H1 (cell line): ENCODE measurements around the gene CNOT1. TPM values are rescaled to one million over a fixed set of nuclear protein-coding genes. Genes with fewer than 3 reads are reported as not detected.

Experiments used
- CTCF ChIA-PET: fragments of 300-600 bp; sonication (Branson Sonifier 250); formaldehyde crosslinking; loops from one replicate; lab custom pipeline; 2021; ENCODE audit not compliant: partially characterized antibody; lab: Charles Lee
- POLR2A ChIA-PET: fragments of 300-600 bp; sonication (Branson Sonifier 250); formaldehyde crosslinking; loops from one replicate; lab custom pipeline; 2021; ENCODE audit warnings: inconsistent platforms; ENCODE audit not compliant: partially characterized antibody; lab: Charles Lee
- DNase-seq, 2 experiments: peaks; one replicate each; pipeline versions ENCODE4 v3.0.0 to v3.0.0-alpha.2; 2010 to 2022; ENCODE audit warnings: low spot score in 2 of 2, low read depth in 1 of 2, mixed read lengths in 1 of 2
- FAIRE-seq: peaks from 2 replicates; lab custom pipeline; 2011; peaks lifted over from hg19 to GRCh38; lab: Jason Lieb, UNC
- H2AFZ ChIP-seq: 2 replicates; pipeline ENCODE4 v1.8.1; 2012; ENCODE audit warnings: low read length, inconsistent platforms
- H2AK5ac ChIP-seq: 2 replicates; pipeline ENCODE4 v1.6.1; 2013; ENCODE audit warnings: low read depth, low read length
- H2BK120ac ChIP-seq: replicated peaks from 2 replicates; pipeline ENCODE3; 2013; ENCODE audit warnings: low read depth, low read length, inconsistent platforms
- H2BK12ac ChIP-seq: 2 replicates; pipeline ENCODE4 v1.6.1; 2013; ENCODE audit warnings: low read depth, low read length
- H2BK15ac ChIP-seq: 2 replicates; pipeline ENCODE4 v1.6.1; 2013; ENCODE audit warnings: low read length
- H2BK20ac ChIP-seq: 2 replicates; pipeline ENCODE4 v1.6.1; 2013; ENCODE audit warnings: low read length
- H2BK5ac ChIP-seq: 2 replicates; pipeline ENCODE4 v1.6.1; 2013; ENCODE audit warnings: low read depth, low read length
- H3K14ac ChIP-seq: 2 replicates; pipeline ENCODE4 v1.6.1; 2013; ENCODE audit warnings: inconsistent platforms; ENCODE audit not compliant: insufficient read length
- H3K18ac ChIP-seq: 2 replicates; pipeline ENCODE4 v1.6.1; 2013; ENCODE audit warnings: low read length; ENCODE audit errors: extremely low read depth
- H3K23ac ChIP-seq: 2 replicates; pipeline ENCODE4 v1.6.1; 2013; ENCODE audit warnings: inconsistent platforms; ENCODE audit not compliant: insufficient read length
- H3K23me2 ChIP-seq: 2 replicates; pipeline ENCODE4 v1.6.1; 2013; ENCODE audit warnings: low read depth, low read length
- H3K27ac ChIP-seq: 2 replicates; pipeline ENCODE4 v1.6.1; 2011; ENCODE audit warnings: low read depth, low read length, inconsistent platforms
- H3K27me3 ChIP-seq, 4 experiments: replicated peaks in 1 of 4; 1 replicate in 1 of 4; 2 replicates in 3 of 4; pipeline versions ENCODE4 v1.6.1 to v1.8.1; 2011 to 2013; ENCODE audit warnings: low read length in 3 of 4, mild to moderate bottlenecking in 3 of 4, inconsistent platforms in 2 of 4, mixed read lengths in 2 of 4, moderate library complexity in 1 of 4; ENCODE audit not compliant: control insufficient read depth in 3 of 4, insufficient read depth in 3 of 4; ENCODE audit errors: extremely low read depth in 1 of 4
- H3K36me3 ChIP-seq, 4 experiments: 2 replicates each; pipeline versions ENCODE4 v1.6.1 to v1.8.1; 2011 to 2013; ENCODE audit warnings: mild to moderate bottlenecking in 4 of 4, low read length in 3 of 4, moderate library complexity in 2 of 4, control low read depth in 1 of 4, inconsistent platforms in 1 of 4; ENCODE audit not compliant: insufficient read depth in 4 of 4, control insufficient read depth in 2 of 4
- H3K4ac ChIP-seq: replicated peaks from 2 replicates; pipeline ENCODE3; 2013; ENCODE audit warnings: low read length, low read depth, mixed read lengths, inconsistent platforms; ENCODE audit not compliant: insufficient read length
- H3K4me1 ChIP-seq, 4 experiments: replicated peaks in 1 of 4; 1 replicate in 1 of 4; 2 replicates in 3 of 4; pipeline versions ENCODE4 v1.6.1 to v1.8.1; 2011 to 2013; ENCODE audit warnings: low read length in 3 of 4, inconsistent platforms in 2 of 4, mixed read lengths in 1 of 4; ENCODE audit not compliant: insufficient read depth in 4 of 4, control insufficient read depth in 3 of 4
- H3K4me2 ChIP-seq, 2 experiments: 2 replicates each; pipeline versions ENCODE4 v1.6.1 to v1.8.1; 2011 to 2013; ENCODE audit warnings: low read depth in 2 of 2, low read length in 2 of 2, control low read depth in 1 of 2, inconsistent platforms in 1 of 2, mild to moderate bottlenecking in 1 of 2; ENCODE audit not compliant: insufficient read depth in 1 of 2
- H3K4me3 ChIP-seq, 4 experiments: fragments of 200-600, 300-600 bp in 1 of 4; sonication (generic), shearing (Covaris generic), sonication (Bioruptor Twin) in 1 of 4; 2 replicates each; pipeline versions ENCODE4 v1.5.1 to v1.8.1; 2011 to 2016; ENCODE audit warnings: low read length in 4 of 4, low read depth in 3 of 4, control low read depth in 2 of 4, inconsistent platforms in 2 of 4, mild to moderate bottlenecking in 2 of 4, mixed read lengths in 1 of 4, moderate library complexity in 1 of 4; ENCODE audit not compliant: insufficient read depth in 2 of 4; ENCODE audit errors: extremely low read depth in 1 of 4
- H3K56ac ChIP-seq: replicated peaks from 2 replicates; pipeline ENCODE3; 2013; ENCODE audit warnings: low read depth, mild to moderate bottlenecking, mixed read lengths, low read length, inconsistent platforms; ENCODE audit not compliant: insufficient read length
- H3K79me1 ChIP-seq: 2 replicates; pipeline ENCODE4 v1.6.1; 2013; ENCODE audit warnings: low read depth, low read length, control low read depth
- H3K79me2 ChIP-seq, 2 experiments: 2 replicates each; pipeline versions ENCODE4 v1.6.1 to v1.8.1; 2012 to 2013; ENCODE audit warnings: low read length in 2 of 2, mild to moderate bottlenecking in 2 of 2, inconsistent platforms in 1 of 2; ENCODE audit not compliant: insufficient read depth in 2 of 2, control insufficient read depth in 1 of 2
- H3K9ac ChIP-seq, 4 experiments: replicated peaks in 1 of 4; 1 replicate in 1 of 4; 2 replicates in 3 of 4; pipeline versions ENCODE4 v1.6.1 to v1.8.1; 2011 to 2013; ENCODE audit warnings: low read depth in 3 of 4, low read length in 3 of 4, control low read depth in 2 of 4, mild to moderate bottlenecking in 2 of 4, moderate library complexity in 2 of 4, inconsistent platforms in 1 of 4; ENCODE audit errors: extremely low read depth in 1 of 4
- H3K9me3 ChIP-seq, 2 experiments: 2 replicates each; pipeline versions ENCODE4 v1.6.1 to v1.8.1; 2012 to 2013; ENCODE audit warnings: mild to moderate bottlenecking in 2 of 2, moderate library complexity in 2 of 2, control low read depth in 1 of 2, inconsistent platforms in 1 of 2, low read depth in 1 of 2, low read length in 1 of 2, mixed read lengths in 1 of 2; ENCODE audit not compliant: insufficient read depth in 2 of 2
- H4K20me1 ChIP-seq, 2 experiments: replicated peaks in 1 of 2; 2 replicates each; pipeline versions ENCODE3 to v1.8.1; 2011 to 2013; ENCODE audit warnings: inconsistent platforms in 2 of 2, low read length in 2 of 2, mild to moderate bottlenecking in 1 of 2; ENCODE audit not compliant: insufficient read depth in 2 of 2, control insufficient read depth in 1 of 2
- H4K5ac ChIP-seq: 2 replicates; pipeline ENCODE4 v1.6.1; 2013; ENCODE audit warnings: low read length, low read depth, mixed read lengths, inconsistent platforms; ENCODE audit not compliant: insufficient read length
- H4K8ac ChIP-seq: 2 replicates; pipeline ENCODE4 v1.8.0; 2013; ENCODE audit warnings: mild to moderate bottlenecking, moderate library complexity, low read length, inconsistent platforms; ENCODE audit not compliant: insufficient read depth; ENCODE audit errors: extremely low read depth
- H4K91ac ChIP-seq: replicated peaks from 2 replicates; pipeline ENCODE3; 2013; ENCODE audit warnings: low read length, mixed read lengths, inconsistent platforms; ENCODE audit not compliant: insufficient read length
- BRCA1 ChIP-seq: IDR thresholded peaks from 2 replicates; pipeline ENCODE4 v1.6.1; 2012; ENCODE audit warnings: low read depth, low read length, improper control_type of control experiment
- CBX8 ChIP-seq: fragments of 300-800, 300-1000 bp; sonication (generic); IDR thresholded peaks from 2 replicates; pipeline ENCODE4 v1.7.1; 2016; ENCODE audit warnings: low read depth, low read length, borderline replicate concordance
- CEBPB ChIP-seq: IDR thresholded peaks from 2 replicates; pipeline ENCODE4 v1.6.1; 2012; ENCODE audit warnings: low read depth, low read length
- CTBP2 ChIP-seq: IDR thresholded peaks from 2 replicates; pipeline ENCODE4 v1.7.0; 2011; ENCODE audit warnings: borderline replicate concordance, mild to moderate bottlenecking, moderate library complexity, mixed read lengths, low read length; ENCODE audit not compliant: insufficient read depth, insufficient read length
- MAFK ChIP-seq: IDR thresholded peaks from 2 replicates; pipeline ENCODE4 v1.6.1; 2012; ENCODE audit warnings: low read depth, mild to moderate bottlenecking, improper control_type of control experiment, low read length
- RFX5 ChIP-seq: IDR thresholded peaks from 2 replicates; pipeline ENCODE4 v1.6.1; 2011; ENCODE audit warnings: low read depth, low read length, improper control_type of control experiment, borderline replicate concordance
- SIN3A ChIP-seq, 2 experiments: IDR thresholded peaks in 1 of 2; conservative IDR thresholded peaks in 1 of 2; 2 replicates each; pipeline ENCODE4 v1.6.1; 2011 to 2012; ENCODE audit warnings: low read length in 2 of 2, improper control_type of control experiment in 1 of 2, low read depth in 1 of 2, mild to moderate bottlenecking in 1 of 2
- ZNF274 ChIP-seq: IDR thresholded peaks from 2 replicates; pipeline ENCODE4 v1.7.0; 2012; ENCODE audit warnings: low read length, borderline replicate concordance; ENCODE audit errors: extremely low read depth
- WGBS, 2 experiments: shearing (Covaris generic) in 1 of 2; methylation state at CpG; one replicate each; pipeline versions ENCODE4 v1.1.6 to v1.1.7; 2013 to 2015; ENCODE audit warnings: low lambda C conversion rate in 2 of 2, mixed read lengths in 2 of 2, inconsistent platforms in 1 of 2, low coverage in 1 of 2, missing lambda C conversion rate in 1 of 2; ENCODE audit not compliant: insufficient replicate concordance in 2 of 2, insufficient coverage in 1 of 2, insufficient read length in 1 of 2; ENCODE audit errors: extremely low coverage in 1 of 2, missing lambda C conversion rate in 1 of 2; 5-methylcytosine and 5-hydroxymethylcytosine counted together
- polyA plus RNA-seq, 7 experiments: library from polyadenylated mRNA; depleted of rRNA in 3 of 7; stranded (reverse) in 5 of 7; unstranded in 2 of 7; fragments of >200 nt in 5 of 7; fragments of 200-250 nt in 2 of 7; gene quantifications; 1 replicate in 5 of 7; 2 replicates in 1 of 7; 4 replicates in 1 of 7; pipeline versions ENCODE4 v1.2.1 to v1.2.3, GENCODE V29; 2011 to 2013; ENCODE audit warnings: missing spikeins in 2 of 7, mixed read lengths in 2 of 7
- total RNA-seq: library from RNA; stranded (reverse); fragmentation: NEBNext Ultra II Directional; extraction: Animal tissue kit (Norgen Biotek cat#: 25700); gene quantifications from 2 replicates; pipeline ENCODE4 v1.2.1, GENCODE V29; 2021

Gene CNOT1
- total and polyA plus RNA-seq, 2 of the 8 experiments (the other 6 are each of a cell fraction or from before 2014, with no cell fraction given) = 306 to 319 TPM

GRCh38 chr16:58509256-58510096, 120.2 kb downstream of the CNOT1 start:
- CTCF ChIA-PET = interaction anchor here (0.8 to 1.4 kb wide), 6 partner anchors 10 to 173 kb away, joined by 3 to 5 read pairs (median 3); partner anchors contain the start of gene NDRG4
- no peak overlapping the region for H3K9ac ChIP-seq
- 0 out of 8 replicates have a peak, but pooled peaks cover 0 to 5% (median 0%) of the 10 kb centered on the region in 4 experiments for H3K36me3 ChIP-seq

More at GRCh38 chr16:58509256-58510096, 120.2 kb downstream of the CNOT1 start:
- H2BK5ac ChIP-seq = no peak overlapping the region
- no peak overlapping the region for H4K8ac ChIP-seq
- no peak overlapping the region for H2AK5ac ChIP-seq
- 89% methylated on average over 9 of the region's 9 CpGs; no CpG with 5 or more reads in 1 of the 2 experiments for WGBS, 2 experiments
- H3K14ac ChIP-seq = no peak overlapping the region
- no peaks in the 10 kb centered on the region for H3K27me3 ChIP-seq
- H3K4me3 ChIP-seq = no peak overlapping the region
- DNase-seq = no peak
- no peak overlapping the region for H2BK12ac ChIP-seq
- H2BK15ac ChIP-seq = no peak overlapping the region
- H2BK20ac ChIP-seq = no peak overlapping the region
- H3K23me2 ChIP-seq = no peaks in the 10 kb centered on the region
- H2AFZ ChIP-seq = no peak overlapping the region
- H4K20me1 ChIP-seq = peaks cover 4 to 6% of the 10 kb centered on the region in 2 experiments
- no peaks in the 10 kb centered on the region; the same call in 1 of the 2 replicates for H3K79me1 ChIP-seq
- peaks cover 0 to 6% (median under 1%) of the 10 kb centered on the region in 4 experiments; a peak in 2 of 7 replicates for H3K4me1 ChIP-seq
- no peak overlapping the region for H3K4ac ChIP-seq
- no peak overlapping the region for H4K91ac ChIP-seq
- POLR2A ChIA-PET = interaction anchor here (0.9 to 1.3 kb wide), 2 partner anchors 9 kb away, joined by 3 read pairs; no protein-coding TSS in a partner anchor
- no peak overlapping the region for H2BK120ac ChIP-seq
- TF ChIP-seq RFX5 (no peak), BRCA1 (no peak), CTBP2 (no peak), CBX8 (no peak), SIN3A (conservative IDR thresholded peaks at IDR 0.05 in 1 of 2, IDR thresholded peaks at IDR 0.05 in 1 of 2; ENCODE audit: low read depth in 1 of 2, low read length in 2 of 2) (no peak), ZNF274 (no peak), CEBPB (no peak), MAFK (no peak)
- peaks cover 0 to 6% of the 10 kb centered on the region in 2 experiments; a peak in 2 of 4 replicates for H3K79me2 ChIP-seq
- no peak overlapping the region for H3K18ac ChIP-seq
- no peak overlapping the region for H3K4me2 ChIP-seq
- H3K9me3 ChIP-seq = no peaks in the 10 kb centered on the region
- H3K27ac ChIP-seq = no peak overlapping the region
- no peak for FAIRE-seq
- H3K56ac ChIP-seq = no peak overlapping the region
- H4K5ac ChIP-seq = no peak overlapping the region
- H3K23ac ChIP-seq = no peak overlapping the region
